H1 (cell line): ENCODE results near the gene KLF16. TPM values are rescaled to one million over a fixed set of nuclear protein-coding genes. Genes with fewer than 3 reads are reported as not detected.

Source experiments
- GABPA ChIP-seq: IDR thresholded peaks from 2 replicates; pipeline ENCODE4 v1.6.1; 2011; ENCODE audit warnings: mild to moderate bottlenecking, low read length, moderate library complexity, borderline replicate concordance; ENCODE audit not compliant: insufficient read depth
- RAD21 ChIP-seq, 2 experiments: IDR thresholded peaks in 1 of 2; conservative IDR thresholded peaks in 1 of 2; 2 replicates each; pipeline ENCODE4 v1.6.1; 2011; ENCODE audit warnings: low read depth in 2 of 2, low read length in 2 of 2, improper control_type of control experiment in 1 of 2, inconsistent platforms in 1 of 2, mild to moderate bottlenecking in 1 of 2, moderate library complexity in 1 of 2
- RBBP5 ChIP-seq: IDR thresholded peaks from 2 replicates; pipeline ENCODE4 v1.7.1; 2012; ENCODE audit warnings: low read depth, mild to moderate bottlenecking, inconsistent platforms, low read length, moderate library complexity, borderline replicate concordance
- TAF1 ChIP-seq: IDR thresholded peaks from 2 replicates; pipeline ENCODE4 v1.6.1; 2011; ENCODE audit warnings: mild to moderate bottlenecking, low read depth, low read length
- TCF12 ChIP-seq: IDR thresholded peaks from 2 replicates; pipeline ENCODE4 v1.6.1; 2011; ENCODE audit warnings: low read depth, mild to moderate bottlenecking, low read length
- YY1 ChIP-seq: IDR thresholded peaks from 2 replicates; pipeline ENCODE4 v1.6.1; 2011; ENCODE audit warnings: low read depth, mild to moderate bottlenecking, low read length
- polyA plus RNA-seq, 7 experiments: library from polyadenylated mRNA; depleted of rRNA in 3 of 7; stranded (reverse) in 5 of 7; unstranded in 2 of 7; fragments of >200 nt in 5 of 7; fragments of 200-250 nt in 2 of 7; gene quantifications; 1 replicate in 5 of 7; 2 replicates in 1 of 7; 4 replicates in 1 of 7; pipeline versions ENCODE4 v1.2.1 to v1.2.3, GENCODE V29; 2011 to 2013; ENCODE audit warnings: missing spikeins in 2 of 7, mixed read lengths in 2 of 7
- total RNA-seq: library from RNA; stranded (reverse); fragmentation: NEBNext Ultra II Directional; extraction: Animal tissue kit (Norgen Biotek cat#: 25700); gene quantifications from 2 replicates; pipeline ENCODE4 v1.2.1, GENCODE V29; 2021
- TF ChIP-seq, protein P1 (sequence below): IDR thresholded peaks from 2 replicates; pipeline ENCODE4 v1.6.1; 2012; ENCODE audit warnings: low read length, inconsistent platforms

The KLF16 gene
- total and polyA plus RNA-seq, 2 of the 8 experiments (the other 6 are each of a cell fraction or from before 2014, with no cell fraction given) = 14.3 to 45.9 TPM

DNA sequence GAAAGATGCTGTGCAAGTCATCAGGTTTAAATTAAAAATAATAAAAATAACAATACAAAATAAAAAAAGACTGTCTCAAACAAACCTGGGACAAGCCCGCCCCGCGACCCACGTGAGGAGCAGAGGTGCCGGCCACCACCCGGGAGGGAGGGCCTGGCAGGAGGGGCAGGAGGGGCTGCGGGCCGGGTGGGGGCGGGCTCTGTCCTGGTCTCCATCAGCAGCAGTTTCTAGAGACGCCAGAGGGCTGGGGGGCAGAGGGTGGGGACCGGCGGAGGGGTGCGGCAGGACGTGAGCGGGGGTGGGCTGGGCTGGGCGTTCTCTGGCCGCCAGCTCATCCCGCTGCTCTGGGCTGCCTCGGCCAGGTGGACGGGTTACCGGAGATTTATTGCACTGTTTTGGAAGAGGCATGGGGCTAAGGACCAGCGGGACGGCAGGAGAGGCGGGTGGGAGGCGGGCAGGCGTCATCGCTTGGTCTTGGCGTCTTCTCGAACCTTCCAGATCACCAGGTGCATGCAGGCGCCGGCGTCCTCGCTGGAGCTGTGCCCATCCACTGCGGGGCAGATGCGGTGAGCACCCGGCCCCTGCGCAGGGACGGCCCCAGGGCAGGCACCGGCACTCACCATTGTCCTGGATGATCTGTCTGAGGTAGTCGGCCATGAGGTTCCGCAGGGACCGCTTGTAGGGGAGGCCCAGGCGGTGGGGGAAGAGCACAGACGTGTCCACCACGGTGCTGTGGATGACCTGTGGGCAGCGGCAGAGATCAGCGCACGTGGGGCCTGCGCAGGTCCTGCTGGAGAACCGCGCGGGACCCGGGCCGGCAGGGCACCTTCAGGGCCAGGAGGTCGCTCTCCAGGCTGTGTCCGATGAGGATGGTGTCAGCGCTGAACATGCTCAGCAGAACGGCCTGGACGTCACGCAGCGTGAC is 47.5 kb downstream of the KLF16 start (continued):
- TF ChIP-seq GABPA = no peak
- no peak for TF ChIP-seq TCF12
- TF ChIP-seq YY1 = no peak
- no peak for TF ChIP-seq RBBP5
- TF ChIP-seq RAD21 (IDR thresholded peaks at IDR 0.05 in 1 of 2, conservative IDR thresholded peaks at IDR 0.05 in 1 of 2; ENCODE audit: low read depth in 2 of 2, low read length in 2 of 2) = no peak
- TF ChIP-seq, protein P1, sequence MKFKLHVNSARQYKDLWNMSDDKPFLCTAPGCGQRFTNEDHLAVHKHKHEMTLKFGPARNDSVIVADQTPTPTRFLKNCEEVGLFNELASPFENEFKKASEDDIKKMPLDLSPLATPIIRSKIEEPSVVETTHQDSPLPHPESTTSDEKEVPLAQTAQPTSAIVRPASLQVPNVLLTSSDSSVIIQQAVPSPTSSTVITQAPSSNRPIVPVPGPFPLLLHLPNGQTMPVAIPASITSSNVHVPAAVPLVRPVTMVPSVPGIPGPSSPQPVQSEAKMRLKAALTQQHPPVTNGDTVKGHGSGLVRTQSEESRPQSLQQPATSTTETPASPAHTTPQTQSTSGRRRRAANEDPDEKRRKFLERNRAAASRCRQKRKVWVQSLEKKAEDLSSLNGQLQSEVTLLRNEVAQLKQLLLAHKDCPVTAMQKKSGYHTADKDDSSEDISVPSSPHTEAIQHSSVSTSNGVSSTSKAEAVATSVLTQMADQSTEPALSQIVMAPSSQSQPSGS = no peak
- no peak for TF ChIP-seq TAF1
